Glomerular endothelial cell (primary cell): ENCODE results near the gene UBE2L5. TPM values are rescaled to one million over a fixed set of nuclear protein-coding genes. Genes with fewer than 3 reads are reported as not detected.
A peak's percentile ranks its signal among the peaks of the same experiment; 100 is the strongest.
"Not testable (repeated sequence)": the region's sequence is repeated elsewhere in the genome, so short reads cannot be mapped to it uniquely, and the experiment has no call there.

Experiments
- DNase-seq: peaks from one replicate; pipeline ENCODE4 v3.0.0-alpha.2; 2011; ENCODE audit warnings: low read depth, low spot score; ENCODE audit errors: extremely low read depth
- total RNA-seq: library from RNA; depleted of rRNA; stranded (reverse); fragments of >200 nt; gene quantifications from 2 replicates; pipeline ENCODE4 v1.2.3, GENCODE V29; 2015

Gene UBE2L5
- total RNA-seq, 1 donor from 2014 or later: 0.18 TPM

DNA sequence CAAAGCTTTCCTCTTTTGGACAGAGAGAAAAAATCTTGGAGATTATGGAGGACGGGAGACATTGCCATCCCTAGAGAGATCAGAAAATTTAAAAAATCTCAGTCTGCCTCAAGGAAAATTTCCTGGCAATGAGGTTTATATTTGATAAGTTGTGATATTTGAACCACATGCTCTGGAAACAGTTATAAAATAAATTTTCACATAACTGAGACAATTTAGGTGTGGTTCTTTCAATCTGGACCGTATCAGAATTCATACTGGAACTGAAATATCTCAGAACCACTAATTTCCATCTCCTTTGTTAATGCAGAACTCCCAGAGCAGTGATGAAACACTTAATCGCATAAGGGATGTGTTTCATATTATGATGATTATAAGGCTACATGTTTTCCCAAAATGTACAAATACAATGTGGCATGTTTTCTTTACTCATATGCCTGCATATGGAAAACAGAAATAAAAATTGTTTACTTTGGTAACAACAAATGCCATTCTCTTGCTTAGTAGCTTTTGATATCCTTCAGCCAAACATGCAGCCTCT lies 13.7 kb downstream of the UBE2L5 start:
- no peak for DNase-seq

DNA sequence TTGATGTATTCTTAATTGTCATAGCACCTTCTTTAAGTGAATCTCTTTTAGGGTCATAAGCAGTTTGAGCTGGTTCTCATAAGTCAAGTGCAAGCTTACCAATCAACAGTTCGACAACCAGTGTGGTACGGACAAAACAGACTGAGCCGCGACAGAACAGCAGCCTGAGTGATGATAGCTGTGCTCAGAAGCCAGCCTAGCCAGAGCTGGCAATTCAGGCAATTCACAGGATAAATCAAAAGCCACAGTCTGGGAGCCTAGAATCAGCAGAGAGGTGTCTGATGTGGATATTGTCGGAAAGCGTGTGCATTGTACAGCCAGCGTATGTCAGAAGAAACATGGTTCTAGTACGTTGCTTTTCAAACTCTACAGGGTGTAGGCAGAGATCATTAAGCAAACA lies 14.9 kb downstream of the UBE2L5 start:
- DNase-seq: no peak

DNA sequence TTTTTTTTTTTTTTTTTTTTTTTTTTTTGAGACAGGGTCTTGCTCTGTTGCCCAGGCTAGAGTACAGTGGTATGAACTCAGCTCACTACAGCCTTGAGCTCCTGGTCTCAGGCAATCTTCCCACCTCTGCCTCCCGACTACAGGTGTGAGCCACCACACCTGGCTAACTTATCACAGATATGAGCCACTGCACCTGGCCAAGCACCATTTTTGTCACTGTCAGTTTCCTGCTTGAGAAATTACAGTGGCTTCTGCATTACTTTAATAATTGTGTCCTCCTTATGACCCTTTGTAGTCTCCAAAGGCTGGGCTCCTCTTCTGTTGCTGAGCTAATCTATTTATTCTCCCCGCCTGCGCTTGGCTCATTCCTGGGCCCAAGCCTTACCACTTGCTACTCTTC lies 16.0 kb downstream of the UBE2L5 start:
- DNase-seq: no peak

DNA sequence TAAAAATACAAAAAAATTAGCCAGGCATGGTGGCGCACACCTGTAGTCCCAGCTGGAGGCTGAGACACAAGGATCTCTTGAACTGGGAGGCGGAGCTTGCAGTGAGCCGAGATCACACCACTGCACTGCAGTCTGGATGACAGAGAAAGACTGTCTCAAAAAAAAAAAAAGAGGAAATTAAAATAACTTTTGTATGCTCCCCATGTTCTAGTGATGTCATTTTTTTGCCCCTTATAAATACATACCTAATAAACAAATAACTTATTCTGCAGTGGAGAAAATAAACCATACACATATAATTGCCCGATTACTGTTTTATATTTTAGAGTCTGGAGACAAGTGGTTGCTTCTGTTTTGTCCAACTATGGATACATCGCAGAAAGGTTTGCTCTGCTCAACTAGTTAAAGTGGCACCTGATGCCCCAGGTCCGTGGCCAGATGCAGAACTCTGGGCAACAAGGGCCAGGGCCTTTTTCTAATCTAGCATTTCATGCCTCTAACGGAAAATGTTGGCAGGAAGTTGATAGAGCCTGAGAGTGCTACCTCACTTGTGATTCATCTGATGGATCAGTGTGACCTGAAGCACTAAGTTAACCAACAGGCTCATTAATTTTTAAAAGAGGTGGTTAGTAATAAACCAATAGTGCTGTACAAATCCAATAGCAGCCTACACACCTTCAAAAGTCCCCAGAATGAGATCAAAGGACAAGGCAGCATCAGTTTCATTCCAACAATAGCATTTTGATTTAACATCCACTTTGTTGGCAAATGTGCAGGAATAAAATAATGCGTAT lies 18.8 kb downstream of the UBE2L5 start:
- no peak for DNase-seq

DNA sequence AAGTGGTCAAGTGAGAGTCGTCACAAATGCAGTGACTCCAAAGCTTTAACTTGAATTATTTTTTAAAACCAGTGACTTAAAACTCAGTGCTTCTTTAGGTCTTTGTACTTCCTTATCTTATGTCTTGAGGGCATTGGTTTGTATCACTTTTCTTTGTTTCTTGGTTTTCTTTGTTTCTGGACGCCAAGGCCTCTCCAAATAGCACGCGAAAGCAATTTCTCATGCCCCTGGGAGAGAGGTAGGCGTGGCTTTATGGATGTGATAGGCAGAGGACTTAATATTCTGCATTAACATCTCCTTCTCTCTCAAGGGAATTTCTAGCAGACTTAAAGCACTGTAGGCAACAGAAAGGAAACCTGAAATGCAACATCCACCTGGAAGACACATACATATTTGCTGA lies 20.6 kb downstream of the UBE2L5 start:
- no peak for DNase-seq

DNA sequence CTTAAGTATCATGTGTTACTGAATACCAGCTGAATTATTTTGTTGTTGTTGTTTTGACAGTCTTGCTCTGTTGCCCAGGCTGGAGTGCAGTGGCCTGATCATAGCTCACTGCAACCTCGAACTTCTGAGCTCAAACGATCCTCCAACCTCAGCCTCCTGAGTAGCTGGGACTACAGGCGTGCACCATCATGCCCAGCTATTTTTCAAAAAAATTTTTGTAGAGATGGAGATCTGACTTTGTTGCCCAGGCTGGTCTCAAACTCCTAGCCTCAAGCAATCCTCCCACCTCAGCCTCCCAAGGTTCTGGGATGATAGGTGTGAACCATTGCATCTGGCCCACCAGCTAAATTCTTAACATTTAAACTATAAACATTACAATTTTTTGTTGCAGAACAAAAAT lies 21.2 kb downstream of the UBE2L5 start:
- DNase-seq: not testable (repeated sequence)

DNA sequence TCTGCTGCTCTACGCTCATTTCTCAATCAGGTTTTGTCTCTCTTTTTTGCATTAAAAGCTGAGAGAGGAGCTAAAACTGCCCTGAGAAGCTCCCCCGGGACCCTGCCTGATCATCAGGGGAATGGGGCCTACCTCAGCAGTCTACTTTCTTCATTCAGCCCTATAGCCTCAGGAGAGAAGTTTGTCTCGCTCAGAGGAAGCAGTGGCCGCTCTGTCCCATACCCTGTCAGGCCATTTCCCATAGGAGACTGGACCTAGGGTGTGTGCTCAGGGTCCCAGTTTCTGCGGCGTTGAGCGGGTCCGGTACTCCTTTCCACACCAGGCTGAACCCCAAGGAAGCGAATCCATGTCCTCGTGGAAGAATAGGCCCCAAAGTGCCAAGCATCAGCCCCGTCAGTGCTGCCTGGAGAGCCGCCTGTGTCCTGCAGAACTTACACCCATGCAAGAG lies 21.7 kb downstream of the UBE2L5 start:
- DNase-seq: no peak

DNA sequence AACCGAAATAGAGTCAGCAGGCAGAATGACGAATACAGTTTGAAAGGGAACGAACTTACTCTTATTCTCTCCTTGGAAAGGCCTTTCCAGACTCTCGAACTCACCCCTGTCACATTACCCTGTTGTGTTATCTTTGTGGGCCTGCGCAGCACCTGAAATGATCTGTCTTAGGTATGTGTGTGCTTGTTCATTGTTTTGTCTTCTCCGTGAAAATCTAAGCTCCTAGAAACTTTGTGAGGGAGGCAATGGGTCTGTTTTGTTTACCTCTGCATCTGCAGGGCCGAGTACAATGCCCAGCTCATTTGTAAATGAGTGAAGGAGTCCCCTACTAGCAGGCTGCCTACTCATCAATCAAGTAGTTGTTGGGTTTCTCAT lies 23.8 kb downstream of the UBE2L5 start:
- no peak for DNase-seq

DNA sequence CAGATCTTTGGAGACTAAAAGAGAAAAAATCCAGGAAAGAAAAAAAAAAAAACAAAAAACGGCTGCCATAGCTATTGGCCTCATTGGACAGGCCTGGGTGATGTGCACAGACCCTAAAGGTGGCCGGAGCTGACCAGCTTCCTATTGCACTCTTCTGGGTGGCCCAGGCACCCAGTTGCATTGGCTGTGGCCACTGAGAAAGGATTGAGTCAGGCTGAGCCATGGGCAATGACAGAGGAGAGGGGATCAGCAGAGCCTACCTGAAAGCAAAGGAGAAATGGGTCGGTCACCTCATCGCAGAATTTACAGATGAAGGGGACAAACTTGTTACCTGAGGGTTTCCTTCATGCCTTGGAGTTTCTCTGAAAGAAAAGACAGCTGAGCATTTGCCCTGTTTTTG lies 26.1 kb downstream of the UBE2L5 start:
- DNase-seq: no peak

DNA sequence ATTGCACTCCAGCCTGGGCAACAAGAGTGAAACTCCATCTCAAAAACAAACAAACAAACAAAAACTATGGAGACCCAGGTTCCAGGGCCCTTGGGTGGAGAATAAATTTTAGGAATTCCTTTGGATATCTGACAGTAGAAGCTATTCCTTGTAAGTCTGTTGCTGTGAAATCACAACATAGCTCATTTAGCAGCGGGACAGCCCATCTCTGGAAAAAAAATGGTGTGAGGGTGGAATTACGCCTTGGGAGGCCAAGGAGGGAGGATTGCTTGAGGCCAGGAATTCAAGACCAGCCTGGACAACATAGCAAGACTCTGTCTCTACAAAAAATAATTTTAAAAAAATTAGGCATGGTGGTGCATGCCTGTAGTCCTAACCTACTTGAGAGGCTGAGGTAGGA lies 27.8 kb downstream of the UBE2L5 start:
- DNase-seq: no peak

DNA sequence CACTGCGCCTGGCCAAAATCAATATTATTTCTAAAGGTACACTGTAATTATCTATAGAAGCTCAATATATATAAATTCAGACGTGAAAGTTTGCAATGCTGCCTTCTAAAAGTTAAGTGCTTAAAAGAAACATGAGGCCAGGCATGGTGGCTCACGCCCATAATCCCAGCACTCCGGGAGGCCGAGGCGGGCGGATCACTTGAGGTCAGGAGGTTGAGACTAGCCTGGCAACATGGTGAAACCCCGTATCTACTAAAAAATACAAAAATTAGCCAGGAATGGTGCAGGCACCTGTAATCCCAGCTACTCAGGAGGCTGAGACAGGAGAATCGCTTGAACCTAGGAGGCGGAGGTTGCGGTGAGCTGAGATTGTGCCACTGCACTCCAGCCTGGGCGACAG lies 29.2 kb downstream of the UBE2L5 start:
- DNase-seq: not testable (repeated sequence)

DNA sequence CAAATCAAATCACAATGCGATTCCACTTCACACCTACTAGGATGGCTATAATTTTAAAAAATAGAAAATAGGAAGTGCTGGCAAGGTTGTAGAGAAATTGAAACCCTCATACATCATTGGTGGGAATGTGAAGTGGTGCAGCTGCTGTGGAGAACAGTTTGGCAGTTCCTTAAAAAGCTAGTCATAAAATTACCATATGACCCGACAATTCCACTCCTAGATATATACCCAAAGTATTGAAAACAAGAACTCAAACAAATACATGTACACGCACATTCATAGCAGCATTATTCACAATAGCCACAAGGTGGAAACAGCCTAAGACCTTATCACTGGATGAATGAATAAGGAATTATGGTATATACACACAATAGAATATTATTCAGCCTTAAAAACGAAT lies 31.4 kb downstream of the UBE2L5 start:
- DNase-seq: no peak

DNA sequence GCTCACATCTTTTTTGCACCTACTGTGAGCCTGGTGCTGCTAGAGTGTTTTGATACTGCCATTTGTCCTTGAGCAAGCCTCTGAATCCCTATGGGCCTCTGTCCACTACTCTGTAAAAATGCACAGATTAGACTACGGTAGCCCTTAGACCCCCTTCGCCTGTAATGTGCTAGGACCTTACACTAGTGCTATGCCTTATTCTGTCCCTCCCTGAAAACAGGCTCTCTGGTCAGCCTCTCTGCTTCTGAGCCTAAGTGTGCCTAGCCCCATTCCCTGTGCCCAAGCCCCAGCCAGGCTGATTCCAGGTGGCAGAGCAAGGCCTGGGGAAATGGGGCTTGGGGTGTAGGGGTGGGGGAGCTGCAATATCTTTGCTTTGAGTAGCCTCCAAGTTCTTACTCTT lies 32.7 kb downstream of the UBE2L5 start:
- no peak for DNase-seq

DNA sequence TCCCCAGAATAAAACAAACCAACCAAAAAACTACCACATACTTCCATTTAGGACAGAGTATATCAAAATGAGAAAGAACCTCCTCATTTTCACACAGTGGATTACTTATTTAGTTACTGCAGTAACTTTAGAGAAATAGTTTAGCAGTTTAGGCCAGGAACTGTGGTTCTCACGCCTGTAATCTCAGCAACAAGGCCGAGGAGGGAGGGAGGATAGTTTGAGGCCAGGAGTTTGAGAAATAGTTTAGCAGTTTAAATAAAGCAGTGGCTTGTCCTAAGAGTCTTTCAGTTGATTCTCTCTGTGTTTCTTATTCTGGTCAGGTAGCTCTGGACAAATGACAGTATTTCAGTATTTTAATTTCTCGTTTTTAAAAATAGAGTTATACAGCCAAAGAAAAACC lies 34.0 kb downstream of the UBE2L5 start:
- no peak for DNase-seq

DNA sequence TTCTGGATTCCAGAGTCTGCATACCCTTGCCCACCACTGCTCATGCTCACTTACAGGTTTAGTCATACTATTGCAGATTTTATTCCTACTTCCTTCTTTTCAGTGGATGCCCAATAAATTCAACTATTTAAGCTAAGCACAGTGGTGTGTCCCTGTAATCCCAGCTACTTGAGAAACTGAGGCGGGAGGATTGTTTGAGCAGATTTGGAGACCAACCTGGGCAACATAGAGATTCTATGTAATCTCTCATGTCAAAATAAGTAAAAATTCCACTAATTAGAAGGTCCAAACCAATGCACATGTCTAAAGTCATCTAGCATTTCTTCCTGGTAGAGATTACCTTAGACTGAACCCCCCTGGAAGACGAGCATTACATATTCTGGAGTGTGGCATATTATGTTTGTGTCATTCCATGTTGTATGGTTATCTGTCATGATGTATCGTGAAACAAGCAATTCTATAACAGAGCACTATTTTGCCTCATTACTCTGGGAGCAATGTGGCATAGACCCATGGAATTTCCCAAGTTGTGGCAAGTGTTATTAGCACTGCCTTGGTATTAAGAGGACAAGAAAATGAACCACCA lies 35.1 kb downstream of the UBE2L5 start:
- no peak for DNase-seq

DNA sequence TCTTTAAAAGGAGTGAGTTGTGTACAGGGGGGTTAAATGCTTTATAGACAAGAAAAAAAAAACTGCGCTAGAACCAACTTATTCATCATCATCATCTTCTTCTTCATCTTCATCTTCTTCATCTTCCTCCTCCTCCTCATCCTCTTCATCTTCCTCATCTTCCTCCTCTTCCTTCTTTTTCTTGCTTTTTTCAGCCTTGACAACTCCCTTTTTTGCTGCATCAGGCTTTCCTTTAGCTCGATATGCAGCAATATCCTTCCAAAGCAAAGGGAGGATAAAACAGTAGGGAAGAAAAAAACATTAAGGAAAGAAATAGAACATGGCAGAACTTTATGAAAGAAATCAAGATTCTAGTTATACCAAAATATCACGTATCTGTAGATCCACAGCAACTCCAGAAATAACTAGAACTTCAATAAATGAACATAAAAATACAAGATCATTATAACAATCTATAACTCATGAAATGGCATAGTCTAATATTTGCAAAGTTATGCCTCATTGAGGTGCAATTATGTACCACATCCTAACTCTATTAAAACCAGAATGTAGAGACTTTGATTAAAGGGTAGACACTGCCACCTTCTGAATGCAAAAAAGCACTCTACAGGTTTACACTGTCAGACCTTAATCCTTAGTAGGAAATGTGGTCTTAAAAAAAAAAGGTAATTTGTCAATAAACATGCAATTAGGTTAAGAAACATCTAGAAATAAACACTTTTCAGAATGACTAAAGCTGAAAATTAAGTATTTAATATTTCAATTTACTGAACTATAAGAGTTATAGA lies 39.2 kb downstream of the UBE2L5 start:
- not testable (repeated sequence) for DNase-seq

DNA sequence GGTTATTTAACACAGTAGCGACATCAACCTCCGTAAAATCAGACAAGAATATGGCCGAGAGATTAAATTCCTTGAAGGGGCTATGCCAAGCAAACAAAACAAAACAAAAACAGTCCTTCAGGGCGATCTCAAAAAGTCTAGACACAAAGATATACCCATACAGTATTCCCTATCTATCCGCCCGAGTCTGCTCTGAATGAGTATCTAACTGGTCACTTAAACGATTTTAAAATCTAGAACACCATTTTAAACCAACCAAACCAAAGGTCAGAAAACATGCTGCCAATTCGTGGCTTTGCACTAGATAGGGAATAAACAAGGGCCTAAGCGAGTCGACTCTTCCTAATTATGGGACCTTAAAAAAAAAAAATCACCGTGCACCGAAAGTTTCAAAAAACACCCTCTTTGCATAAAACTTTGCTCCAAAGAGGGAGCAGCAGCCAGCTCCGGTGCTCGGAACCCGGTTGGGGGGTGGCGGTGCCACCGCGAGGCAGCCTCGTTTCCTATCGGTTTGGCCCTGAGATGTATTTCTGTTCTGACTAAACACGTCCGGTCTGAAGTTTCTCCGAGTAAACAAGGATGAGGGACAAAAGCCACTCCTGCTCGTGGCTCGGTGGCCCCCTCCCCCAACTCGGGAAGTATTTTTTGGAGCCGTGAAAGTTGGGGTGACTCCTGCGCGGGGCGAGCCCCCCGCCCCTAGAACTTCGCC lies 41.6 kb downstream of the UBE2L5 start:
- DNase-seq: no peak

DNA sequence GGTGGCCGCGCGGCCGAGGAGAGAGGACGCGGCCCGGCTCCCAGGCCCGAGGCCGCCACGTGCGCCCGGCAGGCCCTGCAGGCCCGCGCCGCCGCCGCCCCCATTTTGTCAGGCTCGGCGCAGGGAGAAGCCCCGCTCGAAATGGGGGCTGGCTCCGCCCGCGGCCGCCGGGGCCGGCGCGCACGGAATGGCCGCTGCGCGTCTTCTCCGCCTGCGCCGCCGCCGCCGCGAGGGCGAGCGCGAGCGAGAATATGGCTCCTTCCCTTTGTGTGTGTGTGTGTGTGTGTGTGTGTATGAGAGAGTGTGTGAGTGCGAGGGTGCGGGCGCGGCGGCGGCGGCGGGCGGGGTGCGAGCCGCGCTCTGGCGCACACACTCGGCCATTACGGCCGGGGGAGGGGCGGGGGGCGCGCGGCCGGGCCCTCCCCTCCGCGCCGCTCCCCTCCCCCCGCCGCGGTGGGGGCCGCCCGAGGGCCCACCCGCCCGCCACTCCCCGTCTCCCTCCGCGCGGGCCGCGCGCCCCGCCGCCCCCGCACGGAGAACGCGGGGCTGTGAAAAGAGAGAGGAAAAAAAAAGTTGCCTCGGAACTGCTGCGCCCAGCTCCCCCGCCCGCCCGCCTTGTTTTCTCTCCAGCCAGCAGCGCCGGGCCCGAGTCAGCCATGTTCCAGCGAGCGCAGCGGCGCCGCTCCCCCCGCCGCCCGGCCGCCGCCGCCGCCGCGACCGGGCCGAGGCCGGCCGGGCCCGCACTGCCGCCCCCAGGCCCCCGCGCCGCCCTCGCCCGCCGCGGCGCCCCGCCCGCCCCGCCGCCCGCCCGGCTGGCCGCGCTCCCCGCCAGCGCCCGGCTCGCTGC lies 42.4 kb downstream of the UBE2L5 start:
- no peak for DNase-seq

DNA sequence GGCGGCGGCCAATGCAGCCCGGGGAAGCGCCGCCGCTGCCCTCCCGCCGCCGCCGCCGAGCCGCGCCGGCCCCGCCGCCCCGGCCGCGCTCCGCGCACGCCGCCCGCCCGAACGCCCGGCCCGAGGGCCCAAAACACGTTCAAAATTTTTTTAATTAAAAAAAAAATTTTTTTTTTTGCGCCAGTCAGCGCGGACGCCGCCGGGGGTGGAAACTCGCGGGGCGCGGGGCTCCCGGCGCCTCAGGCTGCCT lies 43.0 kb downstream of the UBE2L5 start:
- no peak for DNase-seq

DNA sequence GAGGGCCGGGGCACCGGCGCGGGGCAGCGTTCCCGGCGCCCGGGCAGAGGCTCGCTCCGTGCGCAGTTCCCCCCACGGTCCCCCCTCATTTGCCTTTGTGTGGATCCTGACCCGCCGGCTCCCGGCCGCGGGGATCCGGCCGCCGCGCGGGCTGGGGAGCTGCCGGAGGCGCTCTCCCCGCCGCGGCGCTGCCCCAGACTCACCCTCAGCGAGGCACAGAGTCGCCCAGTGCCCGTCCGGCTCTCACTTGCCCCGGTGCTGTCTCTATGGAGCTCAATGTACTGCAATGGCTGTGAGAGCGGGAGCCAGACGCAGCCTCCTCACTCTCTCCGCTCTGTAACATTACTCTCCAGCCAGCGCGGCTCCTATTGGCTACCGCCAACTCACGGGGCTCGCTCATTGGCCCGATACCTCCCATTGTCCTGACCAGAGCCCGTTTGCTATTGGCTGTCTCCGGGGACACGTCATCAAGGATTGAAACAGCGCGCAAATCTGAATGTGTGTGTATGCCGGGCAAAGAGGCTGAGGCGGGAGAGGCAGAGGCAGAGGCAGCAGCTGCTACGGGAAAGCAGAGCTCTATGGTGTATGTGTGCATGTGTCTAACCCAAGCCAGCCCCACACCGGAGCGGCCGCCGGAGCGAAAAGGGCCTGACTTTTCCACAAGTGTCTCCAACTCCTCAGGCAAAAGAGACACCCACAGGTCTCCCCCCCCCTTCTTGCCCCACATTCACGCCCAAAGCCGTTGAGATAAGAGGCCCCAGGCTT lies 43.5 kb downstream of the UBE2L5 start, which contains the start of gene HMGB1:
HMGB1 (minus strand) TSS at position 344 of the 765 bp plus-strand sequence. CDS start 2,256 bp downstream, outside the sequence.
- DNase-seq: peak; percentile 92
